Measurements from ENCODE around the gene DDX10.

Gene DDX10

GRCh38 chr11:108654994-108655631 lies 9.8 kb upstream of the DDX10 start:
- peak; percentile 53 for DNase-seq (ENCODE audit: low read depth)

DNA sequence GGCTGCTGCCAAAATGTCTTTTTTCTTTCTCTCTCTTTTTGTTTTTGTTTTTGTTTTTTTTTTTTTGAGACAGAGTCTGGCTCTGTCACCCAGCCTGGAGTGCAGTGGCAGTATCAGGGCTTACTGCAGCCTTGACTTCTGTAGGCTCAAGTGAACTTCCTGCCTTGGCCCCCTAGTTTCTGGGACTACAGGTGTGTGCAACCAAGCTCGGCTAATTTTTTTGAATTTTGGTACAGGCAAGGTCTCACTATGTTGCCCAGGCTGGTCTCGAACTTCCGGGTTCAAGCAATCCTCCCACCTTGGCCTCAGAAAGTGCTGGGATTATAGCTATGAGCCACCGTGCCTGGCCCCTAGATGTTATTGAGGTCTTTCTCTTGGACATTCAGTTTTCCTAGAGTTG lies 2.2 kb upstream of the DDX10 start:
- DNase-seq (ENCODE audit: low read depth) = no peak

DNA sequence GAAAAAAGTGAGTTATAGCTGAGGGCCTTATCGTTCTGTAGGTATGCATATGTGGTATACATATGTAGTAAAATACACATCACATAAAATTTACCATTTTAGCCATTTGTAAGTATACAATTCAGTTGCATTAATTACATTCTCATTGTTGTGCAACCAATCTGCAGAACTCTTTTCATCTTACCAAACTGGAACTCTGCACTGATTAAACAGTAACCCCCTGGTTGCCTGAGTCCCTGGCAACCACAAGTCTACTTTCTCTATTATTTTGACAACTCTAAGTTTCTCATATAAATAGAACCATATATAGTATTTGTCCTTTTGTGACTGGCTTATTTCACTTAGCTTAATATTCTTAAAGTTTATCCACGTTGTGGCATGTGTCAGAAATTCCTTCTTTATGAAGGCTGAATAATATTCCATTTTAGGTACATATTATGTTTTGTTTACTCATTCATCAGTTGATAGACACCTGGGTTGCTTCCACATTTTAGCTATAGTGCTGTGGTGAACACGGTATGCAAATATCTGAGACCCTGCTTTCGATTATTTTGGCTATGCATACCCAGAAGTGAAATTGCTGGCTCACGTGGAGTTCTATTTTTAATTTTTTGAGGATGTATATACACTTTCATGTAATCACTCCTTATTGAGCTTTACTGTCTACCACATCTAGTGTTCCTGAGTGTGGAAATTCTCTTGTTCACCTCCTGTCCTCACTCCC lies 1.6 kb upstream of the DDX10 start:
- DNase-seq (ENCODE audit: low read depth) = no peak

- DNase-seq (ENCODE audit: low read depth) = no peak
These were observed 1.5 kb downstream of the DDX10 start for GRCh38 chr11:108666373-108666772.

DNA sequence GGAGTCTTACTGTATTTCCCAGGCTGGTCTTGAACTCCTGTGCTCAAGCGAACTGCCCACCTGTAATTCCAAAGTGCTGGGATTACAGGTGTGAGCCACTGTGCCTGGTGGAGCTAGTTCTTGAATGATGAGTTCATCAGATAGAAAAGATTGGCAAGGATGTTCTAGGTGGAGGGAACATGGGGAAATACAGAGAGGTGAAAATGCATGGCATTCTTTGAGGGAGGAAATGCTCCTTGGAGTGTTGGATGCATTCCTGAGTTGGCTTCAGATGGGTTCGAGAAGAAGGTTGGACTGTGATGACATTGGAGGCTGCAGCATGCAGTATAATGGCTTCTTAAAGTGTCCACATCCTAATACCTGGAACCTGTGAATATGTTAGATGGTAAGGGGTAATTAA lies 4.4 kb downstream of the DDX10 start:
- DNase-seq (ENCODE audit: low read depth) = no peak

DNA sequence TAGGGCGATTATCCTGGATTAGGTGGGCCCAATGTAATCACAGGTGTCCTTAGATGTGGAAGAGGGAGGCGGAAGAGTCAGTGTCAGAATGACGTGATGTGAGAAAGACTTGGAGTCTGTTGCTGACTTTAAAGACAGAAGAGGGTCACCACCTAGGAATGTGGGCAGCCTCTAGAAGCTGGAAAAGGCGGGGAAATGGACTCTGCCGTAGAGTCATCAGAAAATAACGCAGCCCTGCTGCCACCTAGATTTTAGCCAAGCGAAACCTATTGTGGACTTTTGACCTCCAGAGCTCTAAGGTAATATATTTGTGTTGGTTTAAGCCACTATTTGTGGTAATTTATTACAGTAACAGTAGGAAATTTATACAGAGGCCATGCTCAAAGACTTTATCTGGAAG lies 4.8 kb downstream of the DDX10 start:
- no peak for DNase-seq (ENCODE audit: low read depth)

DNA sequence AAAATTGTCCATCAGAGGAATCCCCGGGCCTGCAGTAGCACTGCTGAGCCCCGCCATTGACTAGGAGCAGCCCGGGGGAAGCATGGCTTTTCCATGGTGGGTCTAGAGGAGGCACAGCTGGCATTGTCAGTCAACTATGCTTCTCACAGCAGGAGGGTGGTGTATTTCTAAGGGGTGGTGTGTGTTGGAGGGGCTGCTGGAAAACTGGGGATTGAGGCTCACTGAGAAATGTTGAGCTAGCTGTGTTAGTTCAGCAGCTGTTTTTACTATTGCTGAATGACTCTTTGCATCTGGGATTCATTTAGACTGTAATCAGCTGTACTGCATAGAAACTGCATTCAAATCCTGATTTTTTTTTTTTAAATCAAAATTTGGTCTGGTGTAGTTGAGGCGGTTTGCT lies 5.6 kb downstream of the DDX10 start:
- DNase-seq (ENCODE audit: low read depth) = peak; percentile 34

- DNase-seq (ENCODE audit: low read depth) = peak; percentile 30
These were observed 7.2 kb downstream of the DDX10 start for GRCh38 chr11:108672113-108672512.

- DNase-seq (ENCODE audit: low read depth) = no peak
These were observed 7.9 kb downstream of the DDX10 start for GRCh38 chr11:108672786-108673185.

DNA sequence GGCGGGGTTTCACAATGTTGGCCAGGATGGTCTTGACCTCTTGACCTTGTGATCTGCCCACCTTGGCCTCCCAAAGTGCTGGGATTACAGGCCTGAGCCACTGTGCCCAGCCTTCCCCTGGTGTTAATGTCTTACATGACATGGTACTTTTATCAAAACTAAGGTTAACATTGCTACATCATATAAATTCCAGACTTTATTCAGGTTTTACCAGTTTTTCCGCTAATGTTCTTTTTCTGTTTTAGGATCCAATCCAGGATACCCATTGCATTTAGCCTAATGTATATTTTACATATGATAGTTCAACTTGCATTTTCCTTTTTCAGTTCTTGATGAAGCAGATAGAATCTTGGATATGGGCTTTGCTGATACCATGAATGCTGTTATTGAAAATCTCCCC lies 14.2 kb downstream of the DDX10 start:
- DNase-seq (ENCODE audit: low read depth) = no peak

GRCh38 chr11:108680271-108680670 lies 15.4 kb downstream of the DDX10 start:
- DNase-seq (ENCODE audit: low read depth) = no peak

DNA sequence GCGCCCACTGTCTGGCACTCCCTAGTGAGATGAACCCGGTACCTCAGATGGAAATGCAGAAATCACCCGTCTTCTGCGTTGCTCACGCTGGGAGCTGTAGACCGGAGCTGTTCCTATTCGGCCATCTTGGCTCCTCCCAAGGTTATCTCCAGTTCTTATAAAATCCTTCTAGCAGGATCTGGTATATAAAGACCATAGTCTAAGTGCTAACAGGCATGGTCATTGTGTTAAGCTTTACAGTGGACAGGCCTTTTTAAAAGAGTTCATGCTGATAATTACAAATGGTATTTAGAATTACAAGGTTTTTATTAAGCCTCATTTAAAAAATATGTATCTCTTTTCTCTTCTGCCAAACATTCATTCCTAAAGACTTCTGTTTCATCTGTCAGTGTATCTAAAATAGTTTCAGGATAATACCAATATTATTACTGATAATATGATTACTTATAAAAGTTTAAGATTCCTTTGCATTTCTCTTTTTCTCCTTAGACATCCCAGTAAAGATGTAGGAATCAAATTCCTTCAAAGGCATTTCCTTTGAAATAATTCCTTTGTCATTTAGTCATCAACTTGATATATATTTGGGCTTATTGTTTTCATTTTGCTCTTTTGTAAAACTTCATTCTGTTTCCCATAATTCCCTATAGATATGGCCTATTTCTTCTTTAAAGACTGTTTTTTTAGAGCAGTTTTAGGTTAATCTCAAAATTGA lies 20.7 kb downstream of the DDX10 start:
- no peak for DNase-seq (ENCODE audit: low read depth)

GRCh38 chr11:108693852-108694251 lies 29.0 kb downstream of the DDX10 start:
- peak; percentile 30 for DNase-seq (ENCODE audit: low read depth)

- no peak for DNase-seq (ENCODE audit: low read depth)
These were observed 30.0 kb downstream of the DDX10 start for GRCh38 chr11:108694846-108695245.

DNA sequence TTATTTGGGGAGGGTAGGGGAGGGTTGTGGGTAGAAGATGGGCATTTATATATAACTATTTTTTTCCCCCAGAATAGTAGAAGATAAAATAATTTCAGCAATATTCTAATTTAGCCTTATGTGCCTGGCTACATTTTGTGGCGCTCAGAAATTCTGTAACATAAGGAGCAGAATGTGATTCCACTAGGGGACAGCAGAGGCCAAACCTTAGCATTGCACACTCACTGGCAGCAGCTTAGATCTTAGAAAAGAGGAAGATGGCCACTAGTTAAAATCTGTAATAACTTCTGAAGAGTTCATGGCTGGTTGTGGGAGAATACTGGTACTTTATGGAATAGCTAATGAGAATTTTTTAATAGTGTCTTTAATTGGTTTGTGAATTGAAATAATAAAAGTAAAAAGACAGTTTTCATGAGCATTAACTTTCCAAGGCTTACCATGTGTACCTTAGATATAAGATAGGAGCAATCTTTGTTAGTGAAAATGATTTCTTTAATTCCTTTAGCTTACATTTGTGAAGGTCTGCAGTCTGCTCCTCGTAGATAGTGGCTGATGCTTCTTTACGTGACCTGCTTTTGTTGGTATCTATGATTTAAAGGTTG lies 33.1 kb downstream of the DDX10 start:
- DNase-seq (ENCODE audit: low read depth) = peak; percentile 69

DNA sequence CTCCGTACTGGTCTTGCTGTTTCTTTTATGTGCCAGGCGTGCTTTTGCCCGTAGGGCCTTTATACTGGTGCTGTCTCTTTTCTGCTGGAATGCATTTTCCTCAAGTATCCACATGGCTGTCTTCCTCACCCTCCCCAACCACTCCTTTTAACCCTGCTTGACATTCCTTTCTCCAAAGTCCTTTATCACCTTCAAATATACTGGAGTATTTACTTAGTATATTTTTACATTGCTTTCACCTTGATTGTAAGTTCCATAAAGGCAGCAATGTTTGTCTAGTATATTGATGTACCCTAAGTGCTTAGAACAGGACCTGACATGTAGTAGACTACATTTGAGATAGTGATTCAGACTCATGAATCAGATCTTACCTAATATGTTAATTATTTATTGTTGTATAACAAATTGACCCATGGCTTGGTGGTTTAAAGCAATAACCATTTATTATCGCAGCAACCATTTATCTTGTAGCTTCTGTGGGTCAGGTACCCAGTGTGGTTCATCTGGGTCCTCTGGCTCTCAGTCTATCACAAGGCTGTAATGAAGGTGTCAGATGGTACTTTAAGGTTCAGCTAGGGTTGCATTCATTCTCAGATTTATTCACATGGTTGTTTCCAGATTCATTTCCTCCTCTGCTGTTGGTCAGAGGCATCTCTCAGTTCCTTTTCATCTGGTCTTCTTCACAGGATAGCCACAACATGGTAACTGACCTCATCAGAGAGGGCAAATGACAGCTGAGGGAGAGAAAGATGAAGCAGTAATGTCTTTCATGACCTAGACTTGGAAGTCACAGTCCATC lies 34.2 kb downstream of the DDX10 start:
- no peak for DNase-seq (ENCODE audit: low read depth)

GRCh38 chr11:108703916-108704315 lies 39.0 kb downstream of the DDX10 start:
- DNase-seq (ENCODE audit: low read depth) = no peak

GRCh38 chr11:108705061-108705460 lies 40.2 kb downstream of the DDX10 start:
- no peak for DNase-seq (ENCODE audit: low read depth)

DNA sequence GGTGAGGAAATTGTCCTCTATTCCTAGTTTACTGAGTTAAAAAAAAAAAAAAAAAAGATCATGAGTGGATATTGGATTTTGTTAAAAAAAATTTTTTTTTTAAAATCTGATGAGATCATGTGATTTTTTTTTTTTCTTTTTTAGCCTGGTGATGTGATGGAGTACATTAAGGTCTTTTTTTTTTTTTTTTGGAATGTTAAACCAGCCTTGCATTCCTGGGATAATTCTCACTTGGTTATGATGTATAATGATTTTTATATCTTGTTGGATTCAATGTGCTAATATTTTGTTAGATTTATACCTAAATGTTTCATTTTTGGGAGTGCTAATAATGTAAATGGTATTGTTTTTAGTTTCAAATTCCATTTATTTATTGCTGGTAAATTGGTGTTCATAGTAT lies 43.3 kb downstream of the DDX10 start:
- no peak for DNase-seq (ENCODE audit: low read depth)

- DNase-seq (ENCODE audit: low read depth) = no peak
These were observed 44.9 kb downstream of the DDX10 start for GRCh38 chr11:108709741-108710140.

DNA sequence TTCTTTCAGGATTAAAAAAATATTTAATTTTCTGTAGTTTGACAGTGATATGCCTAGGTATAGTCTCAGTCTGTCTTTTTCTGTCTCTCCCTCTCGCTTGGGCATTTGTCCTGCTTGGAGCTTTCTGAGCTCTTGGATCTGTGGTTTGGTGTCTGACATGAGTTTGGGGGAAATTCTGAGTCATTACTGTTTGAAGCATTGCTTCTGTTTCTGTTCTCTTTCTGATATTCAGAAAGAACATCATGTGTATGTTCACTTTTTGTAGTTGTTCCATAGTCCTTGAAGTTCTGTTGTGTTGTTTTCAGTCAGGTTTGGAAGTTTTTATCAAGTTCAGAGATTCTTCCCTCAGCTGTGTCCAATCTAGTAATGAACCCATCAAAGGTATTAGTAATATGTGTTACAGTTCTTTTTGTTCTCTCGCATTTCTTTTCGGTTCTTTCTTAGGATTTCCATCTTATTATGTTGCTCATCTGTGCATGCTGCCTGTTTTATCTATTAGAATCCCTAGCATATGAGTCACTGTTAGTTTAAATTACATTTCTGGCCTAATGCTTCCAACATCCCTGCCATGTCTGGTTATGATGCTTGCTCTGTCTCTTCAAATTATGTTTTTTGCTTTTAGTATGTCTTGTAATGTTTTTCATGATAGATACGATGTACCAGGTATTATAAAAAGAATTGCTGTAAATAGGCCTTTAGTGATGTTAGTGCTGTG lies 48.4 kb downstream of the DDX10 start:
- peak; percentile 29 for DNase-seq (ENCODE audit: low read depth)

Measured in fibroblast of gingiva (primary cell).